Caco-2 (cell line): ENCODE results near the gene RNF145. TPM values are rescaled to one million over a fixed set of nuclear protein-coding genes. Genes with fewer than 3 reads are reported as not detected.

Experiments
- BruUV-seq: library from RNA; stranded (reverse); fragments of 400-500 nt; replicated peaks from 2 replicates; lab custom pipeline; 2021; lab: Mats Ljungman, UMichigan
- CTCF ChIA-PET: fragments of 300-600 bp; sonication (Branson Sonifier 250); formaldehyde crosslinking; loops from one replicate; lab custom pipeline; 2022; ENCODE audit warnings: antibody characterized with exemption; lab: Charles Lee
- POLR2A ChIA-PET: fragments of 300-600 bp; sonication (Branson Sonifier 250); formaldehyde crosslinking; loops from one replicate; lab custom pipeline; 2022; ENCODE audit warnings: antibody characterized with exemption; lab: Charles Lee
- DNase-seq, 2 experiments: peaks; one replicate each; pipeline versions ENCODE4 v3.0.0 to v3.0.0-alpha.2; 2020 to 2022
- H3K27me3 ChIP-seq: replicated peaks from 2 replicates; pipeline ENCODE4 v1.6.0; 2011; ENCODE audit warnings: low read length; ENCODE audit not compliant: control insufficient read depth, insufficient read depth
- H3K36me3 ChIP-seq: 2 replicates; pipeline ENCODE4 v1.5.1; 2011; ENCODE audit warnings: low read length; ENCODE audit not compliant: control insufficient read depth, insufficient read depth
- H3K4me1 ChIP-seq: fragments of 250-450 bp; sonication (Bioruptor Pico); 2 replicates; pipeline ENCODE4 v1.5.1; 2020; ENCODE audit warnings: mild to moderate bottlenecking
- H3K4me3 ChIP-seq: 2 replicates; pipeline ENCODE4 v1.5.1; 2011; ENCODE audit warnings: low read depth, mild to moderate bottlenecking, control low read depth, low read length
- H3K9me3 ChIP-seq: fragments of 250-450 bp; sonication (Bioruptor Pico); 2 replicates; pipeline ENCODE4 v1.5.1; 2020; ENCODE audit warnings: mild to moderate bottlenecking, moderate library complexity
- H3K27ac Mint-ChIP-seq: one replicate; pipeline ENCODE4 v1.8.0; 2022; ENCODE audit warnings: mixed read lengths; ENCODE audit not compliant: unreplicated experiment
- H3K27me3 Mint-ChIP-seq: one replicate; pipeline ENCODE4 v1.8.0; 2022; ENCODE audit warnings: mixed read lengths; ENCODE audit not compliant: insufficient read depth, unreplicated experiment
- H3K36me3 Mint-ChIP-seq: one replicate; pipeline ENCODE4 v1.8.0; 2022; ENCODE audit warnings: mild to moderate bottlenecking, mixed read lengths; ENCODE audit not compliant: insufficient read depth, unreplicated experiment
- H3K4me1 Mint-ChIP-seq: one replicate; pipeline ENCODE4 v1.8.0; 2022; ENCODE audit warnings: low read depth, mixed read lengths; ENCODE audit not compliant: unreplicated experiment
- H3K4me3 Mint-ChIP-seq: one replicate; pipeline ENCODE4 v1.8.0; 2022; ENCODE audit warnings: mild to moderate bottlenecking, moderate library complexity, mixed read lengths; ENCODE audit not compliant: unreplicated experiment
- H3K9me3 Mint-ChIP-seq: one replicate; pipeline ENCODE4 v1.8.0; 2022; ENCODE audit warnings: mixed read lengths; ENCODE audit not compliant: unreplicated experiment
- intact Hi-C: fragments of 100-400 bp; cut with micrococcal nuclease; formaldehyde crosslinking; loops from one replicate; pipeline ENCODE4 v1.10.0; 2022; ENCODE audit not compliant: unreplicated experiment
- total RNA-seq: library from RNA; stranded (reverse); gene quantifications from 2 replicates; pipeline ENCODE4 v1.2.3, GENCODE V29; 2022
- TF ChIP-seq, protein P1 (sequence below), 2 experiments: fragments of 200-600 bp in 1 of 2; IDR thresholded peaks; 1 replicate in 1 of 2; 2 replicates in 1 of 2; pipeline versions ENCODE4 v1.5.1 to v1.8.0; 2011 to 2022; ENCODE audit warnings: antibody characterized with exemption in 1 of 2, control low read depth in 1 of 2, inconsistent platforms in 1 of 2, low read depth in 1 of 2, low read length in 1 of 2, mild to moderate bottlenecking in 1 of 2, moderate library complexity in 1 of 2; ENCODE audit not compliant: insufficient read depth in 1 of 2, severe bottlenecking in 1 of 2, unreplicated experiment in 1 of 2

The RNF145 gene
- total RNA-seq, 1 experiment from 2014 or later = 38.7 TPM

DNA sequence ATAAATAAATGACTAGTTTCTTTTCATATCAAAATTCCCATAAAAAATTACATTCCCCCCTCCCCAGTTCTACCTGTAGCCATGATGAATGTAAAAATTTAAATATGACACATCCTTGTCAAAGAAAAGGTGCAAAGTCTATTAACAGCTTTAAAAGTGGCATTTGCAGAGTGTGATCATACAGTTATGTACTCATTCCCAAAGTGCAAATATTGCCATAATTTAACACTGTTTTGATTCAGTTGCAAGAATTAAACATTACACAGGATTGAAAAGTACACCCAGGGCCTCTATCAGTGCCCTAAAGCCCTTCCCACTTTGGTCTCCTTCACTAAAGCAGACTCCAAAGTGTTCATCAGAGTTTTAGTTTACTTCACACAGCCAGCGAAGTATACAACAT, 51.8 kb downstream of the RNF145 start:
- BruUV-seq = TSS peak; percentile 32
- POLR2A ChIA-PET = no interaction called here
- Mint-ChIP-seq H3K4me1 (no peaks in the 10 kb centered on the region), H3K9me3 (no peaks in the 10 kb centered on the region), H3K36me3 (peaks cover 25% of the 10 kb centered on the region), H3K27me3 (no peaks in the 10 kb centered on the region), H3K27ac (no peak overlapping the region), H3K4me3 (no peak overlapping the region)
- Histone ChIP-seq H3K9me3 (no peaks in the 10 kb centered on the region), H3K36me3 (peaks cover 2% of the 10 kb centered on the region), H3K27me3 (no peaks in the 10 kb centered on the region), H3K4me1 (no peaks in the 10 kb centered on the region), H3K4me3 (no peak overlapping the region)
- intact Hi-C loops = loop anchor here (1.0 to 5.0 kb wide), 5 partner anchors 51 to 830 kb away; partner anchors contain the start of gene UBLCP1
- TF ChIP-seq, protein P1, sequence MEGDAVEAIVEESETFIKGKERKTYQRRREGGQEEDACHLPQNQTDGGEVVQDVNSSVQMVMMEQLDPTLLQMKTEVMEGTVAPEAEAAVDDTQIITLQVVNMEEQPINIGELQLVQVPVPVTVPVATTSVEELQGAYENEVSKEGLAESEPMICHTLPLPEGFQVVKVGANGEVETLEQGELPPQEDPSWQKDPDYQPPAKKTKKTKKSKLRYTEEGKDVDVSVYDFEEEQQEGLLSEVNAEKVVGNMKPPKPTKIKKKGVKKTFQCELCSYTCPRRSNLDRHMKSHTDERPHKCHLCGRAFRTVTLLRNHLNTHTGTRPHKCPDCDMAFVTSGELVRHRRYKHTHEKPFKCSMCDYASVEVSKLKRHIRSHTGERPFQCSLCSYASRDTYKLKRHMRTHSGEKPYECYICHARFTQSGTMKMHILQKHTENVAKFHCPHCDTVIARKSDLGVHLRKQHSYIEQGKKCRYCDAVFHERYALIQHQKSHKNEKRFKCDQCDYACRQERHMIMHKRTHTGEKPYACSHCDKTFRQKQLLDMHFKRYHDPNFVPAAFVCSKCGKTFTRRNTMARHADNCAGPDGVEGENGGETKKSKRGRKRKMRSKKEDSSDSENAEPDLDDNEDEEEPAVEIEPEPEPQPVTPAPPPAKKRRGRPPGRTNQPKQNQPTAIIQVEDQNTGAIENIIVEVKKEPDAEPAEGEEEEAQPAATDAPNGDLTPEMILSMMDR (IDR thresholded peaks at IDR 0.05; ENCODE audit: insufficient read depth in 1 of 2, low read depth in 1 of 2, low read length in 1 of 2, severe bottlenecking in 1 of 2, unreplicated experiment in 1 of 2) = no peak
- CTCF ChIA-PET = interaction anchor here (0.8 to 1.5 kb wide), 5 partner anchors 29 to 414 kb away, joined by 3 to 52 read pairs (median 4); no protein-coding TSS in a partner anchor
- no peak for DNase-seq

DNA sequence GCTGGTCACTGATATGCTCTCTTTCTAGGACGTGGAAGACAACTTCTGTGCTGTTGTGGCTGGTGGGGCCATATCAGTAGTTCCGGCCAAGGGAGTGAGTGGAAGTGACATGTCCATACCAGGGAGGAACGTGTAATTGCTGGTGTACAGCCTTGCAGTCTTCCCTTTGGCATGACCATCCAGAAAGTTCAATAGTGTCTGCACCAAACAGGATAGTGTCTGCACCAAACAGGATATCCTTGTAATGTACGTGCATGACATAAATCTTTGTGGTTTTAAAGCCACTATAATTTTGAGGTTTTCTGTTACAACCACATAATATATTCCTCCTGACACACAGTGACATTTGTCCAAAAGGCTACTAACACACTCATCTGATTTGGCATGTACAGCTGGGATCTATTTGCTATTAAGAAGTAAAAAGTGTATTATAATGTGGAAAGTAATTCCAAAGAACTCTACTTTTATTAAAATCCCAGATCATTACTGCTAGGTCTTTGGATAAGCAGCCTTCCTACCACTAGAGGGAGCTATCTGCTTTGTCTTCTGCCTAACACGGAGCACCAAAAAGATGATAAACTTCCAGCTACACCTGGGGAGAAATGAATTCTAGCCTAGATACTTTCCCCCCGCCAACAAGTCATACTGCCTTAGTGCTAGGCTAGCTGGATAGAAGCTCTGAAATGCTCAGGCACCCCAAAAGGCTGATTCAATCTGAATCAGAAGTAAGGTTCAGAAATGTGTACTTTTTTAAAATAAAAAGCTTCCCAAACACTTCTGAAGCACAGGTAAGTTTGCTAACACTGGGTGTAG, 52.7 kb downstream of the RNF145 start:
- Mint-ChIP-seq H3K4me1 (no peaks in the 10 kb centered on the region), H3K27me3 (no peaks in the 10 kb centered on the region), H3K9me3 (no peaks in the 10 kb centered on the region), H3K36me3 (peaks cover 20% of the 10 kb centered on the region), H3K4me3 (no peak overlapping the region), H3K27ac (no peak overlapping the region)
- intact Hi-C loops = loop anchor here (1.0 to 5.0 kb wide), 5 partner anchors 52 to 831 kb away; partner anchors contain the start of gene UBLCP1
- peak in 1 of 2 experiments; percentile 62 for DNase-seq
- BruUV-seq = no TSS peak
- no peak overlapping the region for H3K4me3 ChIP-seq
- no peaks in the 10 kb centered on the region for H3K27me3 ChIP-seq
- TF ChIP-seq, protein P1 (IDR thresholded peaks at IDR 0.05; ENCODE audit: insufficient read depth in 1 of 2, low read depth in 1 of 2, low read length in 1 of 2, severe bottlenecking in 1 of 2, unreplicated experiment in 1 of 2) = peak; percentile 79 to 85
- H3K9me3 ChIP-seq = no peaks in the 10 kb centered on the region
- ChIA-PET POLR2A (no interaction called here), CTCF (interaction anchor here (0.7 to 1.5 kb wide), 12 partner anchors 18 to 831 kb away, joined by 3 to 52 read pairs (median 4); no protein-coding TSS in a partner anchor)
- H3K36me3 ChIP-seq = peaks cover 2% of the 10 kb centered on the region
- no peaks in the 10 kb centered on the region for H3K4me1 ChIP-seq

- Histone ChIP-seq H3K4me1 (no peaks in the 10 kb centered on the region), H3K27me3 (no peaks in the 10 kb centered on the region), H3K9me3 (no peaks in the 10 kb centered on the region), H3K4me3 (no peak overlapping the region), H3K36me3 (no peaks in the 10 kb centered on the region; the same call in 1 of the 2 replicates)
- TF ChIP-seq, protein P1 (IDR thresholded peaks at IDR 0.05; ENCODE audit: insufficient read depth in 1 of 2, low read depth in 1 of 2, low read length in 1 of 2, severe bottlenecking in 1 of 2, unreplicated experiment in 1 of 2) = no peak
- Mint-ChIP-seq H3K9me3 (no peaks in the 10 kb centered on the region), H3K27ac (no peak overlapping the region), H3K27me3 (no peaks in the 10 kb centered on the region), H3K4me3 (no peak overlapping the region), H3K36me3 (peaks cover 14% of the 10 kb centered on the region), H3K4me1 (no peaks in the 10 kb centered on the region)
- BruUV-seq = no TSS peak
- ChIA-PET POLR2A (no interaction called here), CTCF (no interaction called here)
- no peak for DNase-seq
- intact Hi-C loops = loop anchor here (2.0 to 5.0 kb wide), 3 partner anchors 107 to 831 kb away; partner anchors contain the start of gene UBLCP1
These were observed 53.4 kb downstream of the RNF145 start for GRCh38 chr5:159155960-159156359.
